GM23338 (cell line): ENCODE results near the gene SHANK1. TPM values are rescaled to one million over a fixed set of nuclear protein-coding genes. Genes with fewer than 3 reads are reported as not detected.

Experiments
- ATAC-seq: fragments of 200-7000 bp; cut with Tn5 transposase; 3 replicates; pipeline ENCODE4 v1.9.1; 2020
- DNase-seq: peaks from one replicate; pipeline ENCODE4 v3.0.0-alpha.2; 2015; ENCODE audit warnings: low spot score
- H2AFZ ChIP-seq: fragments of 200-600 bp; sonication (generic); 2 replicates; pipeline ENCODE4 v1.8.0; 2016; ENCODE audit warnings: antibody characterized with exemption, mild to moderate bottlenecking, moderate library complexity
- H3F3A ChIP-seq: fragments of 200-600 bp; sonication (generic); replicated peaks from 2 replicates; pipeline ENCODE4 v1.8.0; 2017; ENCODE audit warnings: antibody characterized with exemption, mixed run types, low read depth
- H3K27ac ChIP-seq: fragments of 200-600 bp; sonication (generic); 2 replicates; pipeline ENCODE4 v1.6.1; 2016; ENCODE audit warnings: low read depth
- H3K27me3 ChIP-seq: fragments of 200-600 bp; sonication (generic); 2 replicates; pipeline ENCODE4 v1.8.0; 2016; ENCODE audit warnings: mild to moderate bottlenecking, mixed run types, moderate library complexity; ENCODE audit not compliant: insufficient read depth
- H3K36me3 ChIP-seq: fragments of 200-600 bp; sonication (generic); 2 replicates; pipeline ENCODE4 v1.8.0; 2016; ENCODE audit warnings: mild to moderate bottlenecking; ENCODE audit not compliant: insufficient read depth
- H3K4me1 ChIP-seq: fragments of 200-600 bp; sonication (generic); 2 replicates; pipeline ENCODE4 v1.8.0; 2016; ENCODE audit warnings: mild to moderate bottlenecking, moderate library complexity; ENCODE audit not compliant: insufficient read depth
- H3K4me2 ChIP-seq: fragments of 200-600 bp; sonication (generic); 2 replicates; pipeline ENCODE4 v1.7.1; 2017; ENCODE audit warnings: mixed run types
- H3K4me3 ChIP-seq: fragments of 200-600 bp; sonication (generic); 2 replicates; pipeline ENCODE4 v1.6.1; 2016; ENCODE audit warnings: mixed run types
- H3K79me2 ChIP-seq: fragments of 200-600 bp; sonication (generic); replicated peaks from 2 replicates; pipeline ENCODE4 v1.8.0; 2017; ENCODE audit warnings: mild to moderate bottlenecking; ENCODE audit not compliant: insufficient read depth
- H3K9me2 ChIP-seq: fragments of 200-600 bp; sonication (generic); 2 replicates; pipeline ENCODE4 v1.8.0; 2017; ENCODE audit not compliant: insufficient read depth
- H4K20me1 ChIP-seq: fragments of 200-600 bp; sonication (generic); replicated peaks from 2 replicates; pipeline ENCODE4 v1.8.0; 2017; ENCODE audit warnings: mild to moderate bottlenecking; ENCODE audit not compliant: insufficient read depth
- H3K27ac Mint-ChIP-seq: 2 replicates; pipeline ENCODE4 v1.8.0; 2020; ENCODE audit warnings: inconsistent platforms, mild to moderate bottlenecking, moderate library complexity, mixed read lengths
- H3K27me3 Mint-ChIP-seq: 3 replicates; pipeline ENCODE4 v1.8.0; 2022; ENCODE audit warnings: low read depth, mild to moderate bottlenecking, moderate library complexity, mixed read lengths, inconsistent platforms; ENCODE audit not compliant: insufficient read depth, poor library complexity
- H3K36me3 Mint-ChIP-seq: 3 replicates; pipeline ENCODE4 v1.8.0; 2021; ENCODE audit warnings: low read depth, mild to moderate bottlenecking, inconsistent platforms, moderate library complexity, mixed read lengths
- H3K4me1 Mint-ChIP-seq: 3 replicates; pipeline ENCODE4 v1.8.0; 2020; ENCODE audit warnings: mild to moderate bottlenecking, inconsistent platforms, mixed read lengths
- H3K4me3 Mint-ChIP-seq: 3 replicates; pipeline ENCODE4 v1.8.0; 2021; ENCODE audit warnings: moderate library complexity, mild to moderate bottlenecking, inconsistent platforms, mixed read lengths
- H3K9me3 Mint-ChIP-seq: 3 replicates; pipeline ENCODE4 v1.8.0; 2020; ENCODE audit warnings: moderate library complexity, mild to moderate bottlenecking, inconsistent platforms, mixed read lengths
- EZH2 ChIP-seq: fragments of 200-600 bp; sonication (generic); IDR thresholded peaks from one replicate; pipeline ENCODE4 v1.8.0; 2017; ENCODE audit warnings: antibody characterized with exemption, mild to moderate bottlenecking, low read depth; ENCODE audit not compliant: unreplicated experiment
- EZH2phosphoT487 ChIP-seq: fragments of 200-600 bp; sonication (generic); IDR thresholded peaks from one replicate; pipeline ENCODE4 v1.8.1; 2018; ENCODE audit warnings: antibody characterized with exemption; ENCODE audit not compliant: unreplicated experiment
- JUNB ChIP-seq: IDR thresholded peaks from one replicate; pipeline ENCODE4 v1.6.1; 2016; ENCODE audit warnings: antibody characterized with exemption; ENCODE audit not compliant: unreplicated experiment
- STAT1 ChIP-seq: IDR thresholded peaks from one replicate; pipeline ENCODE4 v1.6.1; 2016; ENCODE audit warnings: antibody characterized with exemption; ENCODE audit not compliant: unreplicated experiment
- ZNF114 ChIP-seq: fragments of 250-450 bp; sonication (Bioruptor Pico); IDR thresholded peaks from 2 replicates; pipeline ENCODE4 v1.5.0; 2020; ENCODE audit warnings: mild to moderate bottlenecking, moderate library complexity
- ZNF331 ChIP-seq: fragments of 250-450 bp; sonication (Bioruptor Pico); IDR thresholded peaks from 2 replicates; pipeline ENCODE4 v1.5.0; 2020; ENCODE audit warnings: low read depth, mild to moderate bottlenecking, moderate library complexity
- polyA plus RNA-seq: library from polyadenylated mRNA; unstranded; fragments of >200 nt; fragmentation: Nextera tagmentation; extraction: Ambion mirVana; gene quantifications from 2 replicates; pipeline ENCODE4 v1.2.1, GENCODE V29; 2016
- total RNA-seq: library from RNA; depleted of rRNA; stranded (reverse); fragments of >200 nt; shearing (Covaris generic); gene quantifications from 2 replicates; pipeline ENCODE4 v1.2.3, GENCODE V29; 2014
- TF ChIP-seq, protein P1 (sequence below): IDR thresholded peaks from one replicate; pipeline ENCODE4 v1.6.1; 2018; ENCODE audit warnings: antibody characterized with exemption; ENCODE audit not compliant: unreplicated experiment
- TF ChIP-seq, protein P2 (sequence below), 2 experiments: fragments of 200-600 bp in 1 of 2; sonication (generic) in 1 of 2; conservative IDR thresholded peaks; 2 replicates each; pipeline versions ENCODE4 v1.5.1 to v1.6.1; 2016 to 2017; ENCODE audit warnings: antibody characterized with exemption in 2 of 2, low read depth in 2 of 2, mild to moderate bottlenecking in 2 of 2, moderate library complexity in 1 of 2
- TF ChIP-seq, protein P3 (sequence below): IDR thresholded peaks from 2 replicates; pipeline ENCODE4 v1.6.1; 2016; ENCODE audit warnings: antibody characterized with exemption
- TF ChIP-seq, protein P4 (sequence below): fragments of 250-450 bp; sonication (Bioruptor Pico); IDR thresholded peaks from 2 replicates; pipeline ENCODE4 v1.5.0; 2020; ENCODE audit warnings: mild to moderate bottlenecking, moderate library complexity

Gene SHANK1
- total and polyA plus RNA-seq, 2 experiments from 2014 or later = 0.23 to 4.1 TPM

DNA sequence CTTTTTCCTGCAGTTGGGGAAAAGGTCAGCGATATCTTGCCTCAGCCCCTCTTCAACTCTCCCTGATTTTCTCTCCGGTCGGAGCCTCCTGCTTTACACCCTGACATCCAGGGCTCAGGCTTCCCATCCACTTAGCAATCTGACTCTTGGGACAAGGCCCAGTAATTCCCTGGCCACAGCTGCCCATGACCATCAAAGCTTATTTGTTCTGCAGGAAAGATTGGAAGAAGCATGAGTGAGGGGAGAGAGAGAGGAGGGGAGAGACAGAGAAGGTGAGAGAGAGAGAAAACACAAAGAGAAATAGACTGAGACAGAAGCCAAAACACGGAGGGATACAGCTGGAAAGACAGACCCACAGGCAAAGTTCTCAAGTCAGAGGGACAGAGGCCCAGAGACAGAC, 93.6 kb downstream of the SHANK1 start:
- H4K20me1 ChIP-seq = no peaks in the 10 kb centered on the region
- Mint-ChIP-seq H3K27me3 (peaks cover 15% of the 10 kb centered on the region), H3K4me3 (no peak overlapping the region), H3K27ac (no peak overlapping the region), H3K4me1 (no peaks in the 10 kb centered on the region), H3K9me3 (peaks cover 85% of the 10 kb centered on the region), H3K36me3 (peaks cover 40% of the 10 kb centered on the region)
- no peaks in the 10 kb centered on the region for H3K36me3 ChIP-seq
- H3K79me2 ChIP-seq = no peaks in the 10 kb centered on the region
- H3K9me2 ChIP-seq = no peaks in the 10 kb centered on the region
- H3F3A ChIP-seq = no peaks in the 10 kb centered on the region
- no peak for TF ChIP-seq EZH2
- TF ChIP-seq ZNF331 (CRISPR knock-in tag) = no peak
- TF ChIP-seq, protein P1, sequence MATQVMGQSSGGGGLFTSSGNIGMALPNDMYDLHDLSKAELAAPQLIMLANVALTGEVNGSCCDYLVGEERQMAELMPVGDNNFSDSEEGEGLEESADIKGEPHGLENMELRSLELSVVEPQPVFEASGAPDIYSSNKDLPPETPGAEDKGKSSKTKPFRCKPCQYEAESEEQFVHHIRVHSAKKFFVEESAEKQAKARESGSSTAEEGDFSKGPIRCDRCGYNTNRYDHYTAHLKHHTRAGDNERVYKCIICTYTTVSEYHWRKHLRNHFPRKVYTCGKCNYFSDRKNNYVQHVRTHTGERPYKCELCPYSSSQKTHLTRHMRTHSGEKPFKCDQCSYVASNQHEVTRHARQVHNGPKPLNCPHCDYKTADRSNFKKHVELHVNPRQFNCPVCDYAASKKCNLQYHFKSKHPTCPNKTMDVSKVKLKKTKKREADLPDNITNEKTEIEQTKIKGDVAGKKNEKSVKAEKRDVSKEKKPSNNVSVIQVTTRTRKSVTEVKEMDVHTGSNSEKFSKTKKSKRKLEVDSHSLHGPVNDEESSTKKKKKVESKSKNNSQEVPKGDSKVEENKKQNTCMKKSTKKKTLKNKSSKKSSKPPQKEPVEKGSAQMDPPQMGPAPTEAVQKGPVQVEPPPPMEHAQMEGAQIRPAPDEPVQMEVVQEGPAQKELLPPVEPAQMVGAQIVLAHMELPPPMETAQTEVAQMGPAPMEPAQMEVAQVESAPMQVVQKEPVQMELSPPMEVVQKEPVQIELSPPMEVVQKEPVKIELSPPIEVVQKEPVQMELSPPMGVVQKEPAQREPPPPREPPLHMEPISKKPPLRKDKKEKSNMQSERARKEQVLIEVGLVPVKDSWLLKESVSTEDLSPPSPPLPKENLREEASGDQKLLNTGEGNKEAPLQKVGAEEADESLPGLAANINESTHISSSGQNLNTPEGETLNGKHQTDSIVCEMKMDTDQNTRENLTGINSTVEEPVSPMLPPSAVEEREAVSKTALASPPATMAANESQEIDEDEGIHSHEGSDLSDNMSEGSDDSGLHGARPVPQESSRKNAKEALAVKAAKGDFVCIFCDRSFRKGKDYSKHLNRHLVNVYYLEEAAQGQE = no peak
- TF ChIP-seq EZH2phosphoT487 = no peak
- TF ChIP-seq, protein P2, sequence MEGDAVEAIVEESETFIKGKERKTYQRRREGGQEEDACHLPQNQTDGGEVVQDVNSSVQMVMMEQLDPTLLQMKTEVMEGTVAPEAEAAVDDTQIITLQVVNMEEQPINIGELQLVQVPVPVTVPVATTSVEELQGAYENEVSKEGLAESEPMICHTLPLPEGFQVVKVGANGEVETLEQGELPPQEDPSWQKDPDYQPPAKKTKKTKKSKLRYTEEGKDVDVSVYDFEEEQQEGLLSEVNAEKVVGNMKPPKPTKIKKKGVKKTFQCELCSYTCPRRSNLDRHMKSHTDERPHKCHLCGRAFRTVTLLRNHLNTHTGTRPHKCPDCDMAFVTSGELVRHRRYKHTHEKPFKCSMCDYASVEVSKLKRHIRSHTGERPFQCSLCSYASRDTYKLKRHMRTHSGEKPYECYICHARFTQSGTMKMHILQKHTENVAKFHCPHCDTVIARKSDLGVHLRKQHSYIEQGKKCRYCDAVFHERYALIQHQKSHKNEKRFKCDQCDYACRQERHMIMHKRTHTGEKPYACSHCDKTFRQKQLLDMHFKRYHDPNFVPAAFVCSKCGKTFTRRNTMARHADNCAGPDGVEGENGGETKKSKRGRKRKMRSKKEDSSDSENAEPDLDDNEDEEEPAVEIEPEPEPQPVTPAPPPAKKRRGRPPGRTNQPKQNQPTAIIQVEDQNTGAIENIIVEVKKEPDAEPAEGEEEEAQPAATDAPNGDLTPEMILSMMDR (conservative IDR thresholded peaks at IDR 0.05; ENCODE audit: low read depth in 2 of 2) = no peak
- no peak for TF ChIP-seq JUNB
- TF ChIP-seq, protein P3, sequence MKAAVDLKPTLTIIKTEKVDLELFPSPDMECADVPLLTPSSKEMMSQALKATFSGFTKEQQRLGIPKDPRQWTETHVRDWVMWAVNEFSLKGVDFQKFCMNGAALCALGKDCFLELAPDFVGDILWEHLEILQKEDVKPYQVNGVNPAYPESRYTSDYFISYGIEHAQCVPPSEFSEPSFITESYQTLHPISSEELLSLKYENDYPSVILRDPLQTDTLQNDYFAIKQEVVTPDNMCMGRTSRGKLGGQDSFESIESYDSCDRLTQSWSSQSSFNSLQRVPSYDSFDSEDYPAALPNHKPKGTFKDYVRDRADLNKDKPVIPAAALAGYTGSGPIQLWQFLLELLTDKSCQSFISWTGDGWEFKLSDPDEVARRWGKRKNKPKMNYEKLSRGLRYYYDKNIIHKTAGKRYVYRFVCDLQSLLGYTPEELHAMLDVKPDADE = no peak
- no peak for TF ChIP-seq STAT1
- H3K4me2 ChIP-seq = no peak overlapping the region
- no peak overlapping the region for H2AFZ ChIP-seq
- H3K27me3 ChIP-seq = no peaks in the 10 kb centered on the region
- no peaks in the 10 kb centered on the region for H3K4me1 ChIP-seq
- no peak overlapping the region for H3K27ac ChIP-seq
- no peak overlapping the region for H3K4me3 ChIP-seq
- DNase-seq (no peak), ATAC-seq (no peak)

DNA sequence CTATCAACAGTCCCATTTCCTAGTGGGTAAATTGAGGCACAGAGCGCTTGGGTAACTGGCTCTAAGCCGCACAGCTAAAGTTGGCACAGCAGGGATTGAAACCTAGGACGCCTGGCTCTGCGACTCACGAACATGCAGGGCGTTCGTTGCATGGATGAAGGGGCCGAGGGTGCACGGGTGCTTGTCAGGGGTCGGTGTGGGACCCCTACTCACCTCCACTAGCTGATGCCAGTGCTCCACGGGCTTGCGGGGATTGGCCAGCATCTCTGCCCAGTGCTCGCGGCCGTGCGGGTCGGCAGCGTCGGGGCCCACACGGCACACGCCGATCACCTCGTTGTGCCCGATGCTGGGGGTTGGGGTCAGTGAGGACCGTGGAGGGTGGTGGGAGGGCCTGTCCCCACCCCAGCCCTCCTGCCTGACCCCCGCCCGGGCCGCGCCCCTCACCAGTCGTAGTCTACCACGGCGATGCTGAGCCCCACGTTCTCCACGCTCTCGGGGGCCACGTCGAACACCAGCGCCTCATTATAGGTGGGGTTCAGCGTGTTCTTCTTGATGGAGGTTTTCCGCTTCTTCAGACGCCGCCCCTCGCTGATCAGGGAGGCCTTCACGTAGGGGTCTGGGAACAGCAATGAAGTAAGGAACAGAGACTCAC, 94.5 kb downstream of the SHANK1 start:
- Mint-ChIP-seq H3K27me3 (peaks cover 10% of the 10 kb centered on the region), H3K4me1 (no peaks in the 10 kb centered on the region), H3K27ac (no peak overlapping the region), H3K4me3 (no peak overlapping the region), H3K9me3 (peaks cover 84% of the 10 kb centered on the region), H3K36me3 (peaks cover 32% of the 10 kb centered on the region)
- no peaks in the 10 kb centered on the region for H3F3A ChIP-seq
- H3K4me2 ChIP-seq = no peak overlapping the region
- no peaks in the 10 kb centered on the region for H3K9me2 ChIP-seq
- no peaks in the 10 kb centered on the region for H3K4me1 ChIP-seq
- H3K27ac ChIP-seq = no peak overlapping the region
- no peaks in the 10 kb centered on the region for H3K79me2 ChIP-seq
- H4K20me1 ChIP-seq = no peaks in the 10 kb centered on the region
- H2AFZ ChIP-seq = no peak overlapping the region
- ATAC-seq (no peak), DNase-seq (no peak)
- H3K4me3 ChIP-seq = no peak overlapping the region
- no peaks in the 10 kb centered on the region for H3K36me3 ChIP-seq
- no peaks in the 10 kb centered on the region for H3K27me3 ChIP-seq
- no peak for TF ChIP-seq ZNF114
- TF ChIP-seq, protein P4, sequence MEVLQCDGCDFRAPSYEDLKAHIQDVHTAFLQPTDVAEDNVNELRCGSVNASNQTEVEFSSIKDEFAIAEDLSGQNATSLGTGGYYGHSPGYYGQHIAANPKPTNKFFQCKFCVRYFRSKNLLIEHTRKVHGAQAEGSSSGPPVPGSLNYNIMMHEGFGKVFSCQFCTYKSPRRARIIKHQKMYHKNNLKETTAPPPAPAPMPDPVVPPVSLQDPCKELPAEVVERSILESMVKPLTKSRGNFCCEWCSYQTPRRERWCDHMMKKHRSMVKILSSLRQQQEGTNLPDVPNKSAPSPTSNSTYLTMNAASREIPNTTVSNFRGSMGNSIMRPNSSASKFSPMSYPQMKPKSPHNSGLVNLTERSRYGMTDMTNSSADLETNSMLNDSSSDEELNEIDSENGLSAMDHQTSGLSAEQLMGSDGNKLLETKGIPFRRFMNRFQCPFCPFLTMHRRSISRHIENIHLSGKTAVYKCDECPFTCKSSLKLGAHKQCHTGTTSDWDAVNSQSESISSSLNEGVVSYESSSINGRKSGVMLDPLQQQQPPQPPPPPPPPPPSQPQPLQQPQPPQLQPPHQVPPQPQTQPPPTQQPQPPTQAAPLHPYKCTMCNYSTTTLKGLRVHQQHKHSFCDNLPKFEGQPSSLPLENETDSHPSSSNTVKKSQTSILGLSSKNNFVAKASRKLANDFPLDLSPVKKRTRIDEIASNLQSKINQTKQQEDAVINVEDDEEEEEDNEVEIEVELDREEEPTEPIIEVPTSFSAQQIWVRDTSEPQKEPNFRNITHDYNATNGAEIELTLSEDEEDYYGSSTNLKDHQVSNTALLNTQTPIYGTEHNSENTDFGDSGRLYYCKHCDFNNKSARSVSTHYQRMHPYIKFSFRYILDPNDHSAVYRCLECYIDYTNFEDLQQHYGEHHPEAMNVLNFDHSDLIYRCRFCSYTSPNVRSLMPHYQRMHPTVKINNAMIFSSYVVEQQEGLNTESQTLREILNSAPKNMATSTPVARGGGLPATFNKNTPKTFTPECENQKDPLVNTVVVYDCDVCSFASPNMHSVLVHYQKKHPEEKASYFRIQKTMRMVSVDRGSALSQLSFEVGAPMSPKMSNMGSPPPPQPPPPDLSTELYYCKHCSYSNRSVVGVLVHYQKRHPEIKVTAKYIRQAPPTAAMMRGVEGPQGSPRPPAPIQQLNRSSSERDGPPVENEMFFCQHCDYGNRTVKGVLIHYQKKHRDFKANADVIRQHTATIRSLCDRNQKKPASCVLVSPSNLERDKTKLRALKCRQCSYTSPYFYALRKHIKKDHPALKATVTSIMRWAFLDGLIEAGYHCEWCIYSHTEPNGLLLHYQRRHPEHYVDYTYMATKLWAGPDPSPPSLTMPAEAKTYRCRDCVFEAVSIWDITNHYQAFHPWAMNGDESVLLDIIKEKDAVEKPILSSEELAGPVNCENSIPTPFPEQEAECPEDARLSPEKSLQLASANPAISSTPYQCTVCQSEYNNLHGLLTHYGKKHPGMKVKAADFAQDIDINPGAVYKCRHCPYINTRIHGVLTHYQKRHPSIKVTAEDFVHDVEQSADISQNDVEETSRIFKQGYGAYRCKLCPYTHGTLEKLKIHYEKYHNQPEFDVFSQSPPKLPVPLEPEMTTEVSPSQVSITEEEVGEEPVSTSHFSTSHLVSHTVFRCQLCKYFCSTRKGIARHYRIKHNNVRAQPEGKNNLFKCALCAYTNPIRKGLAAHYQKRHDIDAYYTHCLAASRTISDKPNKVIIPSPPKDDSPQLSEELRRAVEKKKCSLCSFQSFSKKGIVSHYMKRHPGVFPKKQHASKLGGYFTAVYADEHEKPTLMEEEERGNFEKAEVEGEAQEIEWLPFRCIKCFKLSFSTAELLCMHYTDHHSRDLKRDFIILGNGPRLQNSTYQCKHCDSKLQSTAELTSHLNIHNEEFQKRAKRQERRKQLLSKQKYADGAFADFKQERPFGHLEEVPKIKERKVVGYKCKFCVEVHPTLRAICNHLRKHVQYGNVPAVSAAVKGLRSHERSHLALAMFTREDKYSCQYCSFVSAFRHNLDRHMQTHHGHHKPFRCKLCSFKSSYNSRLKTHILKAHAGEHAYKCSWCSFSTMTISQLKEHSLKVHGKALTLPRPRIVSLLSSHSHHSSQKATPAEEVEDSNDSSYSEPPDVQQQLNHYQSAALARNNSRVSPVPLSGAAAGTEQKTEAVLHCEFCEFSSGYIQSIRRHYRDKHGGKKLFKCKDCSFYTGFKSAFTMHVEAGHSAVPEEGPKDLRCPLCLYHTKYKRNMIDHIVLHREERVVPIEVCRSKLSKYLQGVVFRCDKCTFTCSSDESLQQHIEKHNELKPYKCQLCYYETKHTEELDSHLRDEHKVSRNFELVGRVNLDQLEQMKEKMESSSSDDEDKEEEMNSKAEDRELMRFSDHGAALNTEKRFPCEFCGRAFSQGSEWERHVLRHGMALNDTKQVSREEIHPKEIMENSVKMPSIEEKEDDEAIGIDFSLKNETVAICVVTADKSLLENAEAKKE (CRISPR knock-in tag) = no peak
